K562 (cell line): ENCODE data around the gene MRRF. TPM values are rescaled to one million over a fixed set of nuclear protein-coding genes. Genes with fewer than 3 reads are reported as not detected.
A peak's percentile ranks its signal among the peaks of the same experiment; 100 is the strongest.

Experiments
- ADNP ChIP-seq: fragments of 200-800 bp; sonication (Bioruptor generic); IDR thresholded peaks from 2 replicates; pipeline ENCODE4 v1.6.1; 2016; ENCODE audit warnings: missing genetic modification characterization, missing compliant biosample characterization
- ARID2 ChIP-seq: fragments of 450-650 bp; IDR thresholded peaks from 2 replicates; pipeline ENCODE4 v1.6.1; 2017; ENCODE audit warnings: antibody characterized with exemption, mild to moderate bottlenecking
- CTBP1 ChIP-seq: fragments of 450-650 bp; IDR thresholded peaks from 2 replicates; pipeline ENCODE4 v1.6.1; 2016; ENCODE audit warnings: borderline replicate concordance
- HDAC1 ChIP-seq, 2 experiments: fragments of 450-650 bp; IDR thresholded peaks; 2 replicates each; pipeline ENCODE4 v1.6.1; 2016 to 2017; ENCODE audit warnings: inconsistent platforms in 1 of 2, mild to moderate bottlenecking in 1 of 2, moderate library complexity in 1 of 2
- KDM4B ChIP-seq, 2 experiments: fragments of 450-650 bp in 1 of 2; sonication (generic) in 1 of 2; IDR thresholded peaks; 2 replicates each; pipeline ENCODE4 v1.6.1; 2016 to 2017; ENCODE audit warnings: borderline replicate concordance in 2 of 2, antibody characterized with exemption in 1 of 2, low read depth in 1 of 2, mild to moderate bottlenecking in 1 of 2
- KDM5B ChIP-seq: fragments of 200-600 bp; sonication (generic); IDR thresholded peaks from 2 replicates; pipeline ENCODE4 v1.6.1; 2012; ENCODE audit warnings: low read depth, mild to moderate bottlenecking, moderate library complexity, low read length, control low read depth, inconsistent platforms; ENCODE audit not compliant: insufficient replicate concordance
- NR2F6 ChIP-seq: fragments of 450-650 bp; formaldehyde crosslinking; IDR thresholded peaks from 2 replicates; pipeline ENCODE4 v1.4.0; 2020; ENCODE audit warnings: mild to moderate bottlenecking
- PHB2 ChIP-seq: fragments of 450-650 bp; IDR thresholded peaks from 2 replicates; pipeline ENCODE4 v1.6.1; 2017; ENCODE audit warnings: low read depth
- RHOXF2B ChIP-seq: fragments of 250-450 bp; sonication (Bioruptor Pico); conservative IDR thresholded peaks from 2 replicates; pipeline ENCODE4 v1.5.1; 2021
- SPI1 ChIP-seq: IDR thresholded peaks from 2 replicates; pipeline ENCODE4 v1.6.1; 2011; ENCODE audit warnings: low read depth, low read length, control low read depth, borderline replicate concordance
- TOE1 ChIP-seq, 2 experiments: fragments of 450-650 bp in 1 of 2; sonication (generic) in 1 of 2; formaldehyde crosslinking in 1 of 2; IDR thresholded peaks; 2 replicates each; pipeline versions ENCODE4 v1.7.1 to v1.8.0; 2016 to 2022; ENCODE audit warnings: borderline replicate concordance in 2 of 2, mild to moderate bottlenecking in 2 of 2, antibody characterized with exemption in 1 of 2, inconsistent platforms in 1 of 2, low read depth in 1 of 2, missing genetic modification reagents in 1 of 2, moderate library complexity in 1 of 2
- ZKSCAN1 ChIP-seq: fragments of 150-350 bp; IDR thresholded peaks from 2 replicates; pipeline ENCODE4 v1.6.1; 2016; ENCODE audit warnings: low read depth, low read length
- ZNF146 ChIP-seq: IDR thresholded peaks from one replicate; pipeline ENCODE4 v1.6.1; 2018; ENCODE audit warnings: missing compliant biosample characterization; ENCODE audit not compliant: unreplicated experiment
- ZNF699 ChIP-seq: fragments of 250-450 bp; sonication (Bioruptor Pico); IDR thresholded peaks from 2 replicates; pipeline ENCODE4 v1.8.0; 2021; ENCODE audit warnings: mild to moderate bottlenecking, moderate library complexity; ENCODE audit not compliant: insufficient replicate concordance
- ZNF717 ChIP-seq: fragments of 250-450 bp; sonication (Bioruptor Pico); IDR thresholded peaks from 2 replicates; pipeline ENCODE4 v1.5.0; 2021
- polyA plus RNA-seq, 8 experiments: library from polyadenylated mRNA; depleted of rRNA in 4 of 8; stranded (reverse) in 5 of 8; unstranded in 3 of 8; fragments of >200 nt; fragmentation: Nextera tagmentation in 2 of 8; fragmentation: Illumina TruSeq in 1 of 8; extraction: Ambion mirVana in 2 of 8; extraction: Trizol in 1 of 8; gene quantifications; 2 replicates each; pipeline versions ENCODE4 v1.2.1 to v1.2.3, GENCODE V29; 2011 to 2014; ENCODE audit warnings: inconsistent platforms in 1 of 8, missing spikeins in 1 of 8
- total RNA-seq, 7 experiments: library from RNA; depleted of rRNA in 6 of 7; stranded (reverse); fragments of >200 nt in 6 of 7; fragmentation: Illumina TruSeq in 2 of 7; extraction: Trizol in 2 of 7; gene quantifications; 2 replicates each; pipeline versions ENCODE4 v1.2.1 to v1.2.3, GENCODE V29; 2011 to 2021; ENCODE audit warnings: low replicate concordance in 1 of 7
- TF ChIP-seq, protein P1 (sequence below): IDR thresholded peaks from 2 replicates; pipeline ENCODE4 v1.6.1; 2012; ENCODE audit warnings: low read depth, low read length, improper control_type of control experiment, borderline replicate concordance
- TF ChIP-seq, protein P2 (sequence below): fragments of 250-450 bp; sonication (Bioruptor Pico); IDR thresholded peaks from 2 replicates; pipeline ENCODE4 v1.8.0; 2022; ENCODE audit warnings: inconsistent platforms, mild to moderate bottlenecking, moderate library complexity, borderline replicate concordance
- TF ChIP-seq, protein P3 (sequence below): sonication (generic); formaldehyde crosslinking; IDR thresholded peaks from 2 replicates; pipeline ENCODE4 v1.9.0; 2022; ENCODE audit warnings: mild to moderate bottlenecking, missing genetic modification reagents
- TF ChIP-seq, protein P4 (sequence below): fragments of 250-450 bp; sonication (Bioruptor Pico); IDR thresholded peaks from 2 replicates; pipeline ENCODE4 v1.5.1; 2021; ENCODE audit warnings: mild to moderate bottlenecking
- TF ChIP-seq, protein P5 (sequence below): sonication (generic); formaldehyde crosslinking; IDR thresholded peaks from 2 replicates; pipeline ENCODE4 v1.8.0; 2022; ENCODE audit warnings: mild to moderate bottlenecking, missing genetic modification reagents

MRRF gene
- total and polyA plus RNA-seq, 9 of the 15 experiments (the other 6 are each of a cell fraction or from before 2014, with no cell fraction given): 55.0 to 105 (median 81.2) TPM

DNA sequence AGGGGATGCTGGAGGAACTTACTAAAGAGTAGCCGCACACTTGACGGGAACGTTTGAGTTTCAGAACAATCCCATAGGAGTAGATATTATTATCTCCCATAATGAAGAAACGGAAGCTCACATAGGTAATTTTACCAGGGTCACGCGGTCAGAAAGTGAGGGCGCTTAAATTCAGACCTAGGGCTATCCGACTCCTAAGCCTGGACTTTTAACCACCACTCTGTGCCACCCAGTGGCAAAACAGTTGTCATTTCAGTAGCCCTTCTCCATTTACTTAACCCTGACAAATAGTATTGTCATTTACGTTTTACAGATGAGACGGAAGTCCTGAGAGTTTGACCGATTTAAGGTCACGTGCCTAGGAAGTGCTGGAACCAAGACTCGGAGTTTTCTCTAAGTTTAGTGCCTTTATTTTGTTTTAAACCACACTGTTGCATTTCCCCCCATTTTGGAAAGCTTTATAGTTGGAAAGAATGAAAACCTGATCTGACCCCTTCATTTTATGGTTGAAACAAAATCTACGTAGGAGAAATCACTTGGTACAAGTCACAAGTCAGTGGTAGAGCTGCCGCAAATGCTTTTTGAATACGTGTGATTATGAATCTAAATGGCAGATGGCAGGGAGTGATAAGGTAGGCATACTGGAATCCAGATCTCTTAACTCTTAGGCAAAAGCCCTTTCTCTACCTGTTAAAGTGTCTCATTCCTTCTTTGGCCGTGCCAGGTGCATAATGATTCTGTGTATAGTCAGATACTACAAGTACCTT lies 650 bp downstream of the MRRF start (continued):
- peak; percentile 89 for TF ChIP-seq TOE1 (IDR thresholded peaks at IDR 0.05; ENCODE audit: borderline replicate concordance)
- no peak for TF ChIP-seq TOE1 (CRISPR knock-in tag; IDR thresholded peaks at IDR 0.05; ENCODE audit: borderline replicate concordance, low read depth)
- no peak for TF ChIP-seq ZNF699 (CRISPR knock-in tag)
- TF ChIP-seq, protein P1, sequence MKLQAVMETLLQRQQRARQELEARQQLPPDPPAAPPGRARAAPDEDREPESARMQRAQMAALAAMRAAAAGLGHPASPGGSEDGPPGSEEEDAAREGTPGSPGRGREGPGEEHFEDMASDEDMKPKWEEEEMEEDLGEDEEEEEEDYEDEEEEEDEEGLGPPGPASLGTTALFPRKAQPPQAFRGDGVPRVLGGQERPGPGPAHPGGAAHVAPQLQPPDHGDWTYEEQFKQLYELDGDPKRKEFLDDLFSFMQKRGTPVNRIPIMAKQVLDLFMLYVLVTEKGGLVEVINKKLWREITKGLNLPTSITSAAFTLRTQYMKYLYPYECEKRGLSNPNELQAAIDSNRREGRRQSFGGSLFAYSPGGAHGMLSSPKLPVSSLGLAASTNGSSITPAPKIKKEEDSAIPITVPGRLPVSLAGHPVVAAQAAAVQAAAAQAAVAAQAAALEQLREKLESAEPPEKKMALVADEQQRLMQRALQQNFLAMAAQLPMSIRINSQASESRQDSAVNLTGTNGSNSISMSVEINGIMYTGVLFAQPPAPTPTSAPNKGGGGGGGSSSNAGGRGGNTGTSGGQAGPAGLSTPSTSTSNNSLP: no peak
- no peak for TF ChIP-seq ZNF717 (CRISPR knock-in tag)
- no peak for TF ChIP-seq PHB2
- TF ChIP-seq HDAC1 (IDR thresholded peaks at IDR 0.05): no peak
- no peak for TF ChIP-seq RHOXF2B (CRISPR knock-in tag)
- TF ChIP-seq ZKSCAN1: no peak
- TF ChIP-seq, protein P2, sequence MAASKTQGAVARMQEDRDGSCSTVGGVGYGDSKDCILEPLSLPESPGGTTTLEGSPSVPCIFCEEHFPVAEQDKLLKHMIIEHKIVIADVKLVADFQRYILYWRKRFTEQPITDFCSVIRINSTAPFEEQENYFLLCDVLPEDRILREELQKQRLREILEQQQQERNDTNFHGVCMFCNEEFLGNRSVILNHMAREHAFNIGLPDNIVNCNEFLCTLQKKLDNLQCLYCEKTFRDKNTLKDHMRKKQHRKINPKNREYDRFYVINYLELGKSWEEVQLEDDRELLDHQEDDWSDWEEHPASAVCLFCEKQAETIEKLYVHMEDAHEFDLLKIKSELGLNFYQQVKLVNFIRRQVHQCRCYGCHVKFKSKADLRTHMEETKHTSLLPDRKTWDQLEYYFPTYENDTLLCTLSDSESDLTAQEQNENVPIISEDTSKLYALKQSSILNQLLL (CRISPR knock-in tag): no peak
- TF ChIP-seq ADNP (tag): no peak
- no peak for TF ChIP-seq NR2F6 (CRISPR knock-in tag)
- no peak for TF ChIP-seq CTBP1
- no peak for TF ChIP-seq KDM5B
- TF ChIP-seq, protein P3, sequence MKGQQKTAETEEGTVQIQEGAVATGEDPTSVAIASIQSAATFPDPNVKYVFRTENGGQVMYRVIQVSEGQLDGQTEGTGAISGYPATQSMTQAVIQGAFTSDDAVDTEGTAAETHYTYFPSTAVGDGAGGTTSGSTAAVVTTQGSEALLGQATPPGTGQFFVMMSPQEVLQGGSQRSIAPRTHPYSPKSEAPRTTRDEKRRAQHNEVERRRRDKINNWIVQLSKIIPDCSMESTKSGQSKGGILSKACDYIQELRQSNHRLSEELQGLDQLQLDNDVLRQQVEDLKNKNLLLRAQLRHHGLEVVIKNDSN (CRISPR knock-in tag): peak; percentile 77
- TF ChIP-seq ZNF146: no peak
- TF ChIP-seq SPI1: no peak
- TF ChIP-seq, protein P4, sequence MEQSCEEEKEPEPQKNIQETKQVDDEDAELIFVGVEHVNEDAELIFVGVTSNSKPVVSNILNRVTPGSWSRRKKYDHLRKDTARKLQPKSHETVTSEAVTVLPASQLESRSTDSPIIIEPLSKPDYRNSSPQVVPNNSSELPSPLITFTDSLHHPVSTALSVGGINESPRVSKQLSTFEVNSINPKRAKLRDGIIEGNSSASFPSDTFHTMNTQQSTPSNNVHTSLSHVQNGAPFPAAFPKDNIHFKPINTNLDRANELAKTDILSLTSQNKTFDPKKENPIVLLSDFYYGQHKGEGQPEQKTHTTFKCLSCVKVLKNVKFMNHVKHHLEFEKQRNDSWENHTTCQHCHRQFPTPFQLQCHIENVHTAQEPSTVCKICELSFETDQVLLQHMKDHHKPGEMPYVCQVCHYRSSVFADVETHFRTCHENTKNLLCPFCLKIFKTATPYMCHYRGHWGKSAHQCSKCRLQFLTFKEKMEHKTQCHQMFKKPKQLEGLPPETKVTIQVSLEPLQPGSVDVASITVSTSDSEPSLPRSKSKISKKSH: no peak
- TF ChIP-seq, protein P5, sequence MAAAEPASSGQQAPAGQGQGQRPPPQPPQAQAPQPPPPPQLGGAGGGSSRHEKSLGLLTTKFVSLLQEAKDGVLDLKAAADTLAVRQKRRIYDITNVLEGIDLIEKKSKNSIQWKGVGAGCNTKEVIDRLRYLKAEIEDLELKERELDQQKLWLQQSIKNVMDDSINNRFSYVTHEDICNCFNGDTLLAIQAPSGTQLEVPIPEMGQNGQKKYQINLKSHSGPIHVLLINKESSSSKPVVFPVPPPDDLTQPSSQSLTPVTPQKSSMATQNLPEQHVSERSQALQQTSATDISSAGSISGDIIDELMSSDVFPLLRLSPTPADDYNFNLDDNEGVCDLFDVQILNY (CRISPR knock-in tag): no peak
- TF ChIP-seq KDM4B (IDR thresholded peaks at IDR 0.05; ENCODE audit: borderline replicate concordance in 2 of 2, low read depth in 1 of 2): no peak
- no peak for TF ChIP-seq ARID2
